ENCODE measurements around the gene AHRR.
"Not testable (repeated sequence)": the region's sequence is repeated elsewhere in the genome, so short reads cannot be mapped to it uniquely, and the experiment has no call there.

Gene AHRR

DNA sequence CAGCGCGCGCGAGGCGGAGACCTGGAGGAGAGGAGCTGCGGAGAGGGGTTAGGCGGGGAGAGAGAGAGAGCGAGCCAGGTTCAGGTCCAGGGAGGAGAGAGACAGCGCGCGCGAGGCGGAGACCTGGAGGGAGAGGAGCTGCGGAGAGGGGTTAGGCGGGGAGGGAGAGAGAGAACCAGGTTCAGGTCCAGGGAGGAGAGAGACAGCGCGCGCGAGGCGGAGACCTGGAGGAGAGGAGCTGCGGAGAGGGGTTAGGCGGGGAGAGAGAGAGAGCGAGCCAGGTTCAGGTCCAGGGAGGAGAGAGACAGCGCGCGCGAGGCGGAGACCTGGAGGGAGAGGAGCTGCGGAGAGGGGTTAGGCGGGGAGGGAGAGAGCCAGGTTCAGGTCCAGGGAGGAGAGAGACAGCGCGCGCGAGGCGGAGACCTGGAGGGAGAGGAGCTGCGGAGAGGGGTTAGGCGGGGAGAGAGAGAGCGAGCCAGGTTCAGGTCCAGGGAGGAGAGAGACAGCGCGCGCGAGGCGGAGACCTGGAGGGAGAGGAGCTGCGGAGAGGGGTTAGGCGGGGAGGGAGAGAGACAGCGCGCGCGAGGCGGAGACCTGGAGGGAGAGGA, 152.8 kb downstream of the AHRR start:
- DNase-seq (ENCODE audit: low read depth, low spot score) = not testable (repeated sequence)

GRCh38 chr5:474840-475661, 153.5 kb downstream of the AHRR start:
- DNase-seq (ENCODE audit: low read depth, low spot score) = no peak

GRCh38 chr5:475704-476101, 154.2 kb downstream of the AHRR start:
- DNase-seq (ENCODE audit: low read depth, low spot score) = no peak

- no peak for DNase-seq (ENCODE audit: low read depth, low spot score)
These were observed 154.7 kb downstream of the AHRR start for GRCh38 chr5:476102-476813.

DNA sequence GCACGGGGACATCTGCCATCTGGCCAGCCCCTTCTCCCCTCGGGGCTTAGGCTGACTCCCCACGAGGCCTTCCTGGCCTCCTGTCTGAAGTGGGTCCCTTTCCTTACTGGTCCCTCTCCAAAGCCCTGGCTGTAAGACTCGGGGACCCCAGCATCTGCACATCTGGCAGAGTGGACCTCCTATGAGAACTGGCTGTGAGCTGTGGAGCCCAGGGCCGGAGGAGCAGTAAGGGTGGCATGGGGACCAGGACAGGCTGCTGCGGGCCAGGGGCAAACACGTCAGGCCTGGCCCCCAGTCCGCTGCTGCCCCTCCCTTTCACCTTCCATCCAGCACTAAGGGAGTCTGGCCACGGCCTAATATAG, 155.3 kb downstream of the AHRR start:
- DNase-seq (ENCODE audit: low read depth, low spot score) = no peak

DNA sequence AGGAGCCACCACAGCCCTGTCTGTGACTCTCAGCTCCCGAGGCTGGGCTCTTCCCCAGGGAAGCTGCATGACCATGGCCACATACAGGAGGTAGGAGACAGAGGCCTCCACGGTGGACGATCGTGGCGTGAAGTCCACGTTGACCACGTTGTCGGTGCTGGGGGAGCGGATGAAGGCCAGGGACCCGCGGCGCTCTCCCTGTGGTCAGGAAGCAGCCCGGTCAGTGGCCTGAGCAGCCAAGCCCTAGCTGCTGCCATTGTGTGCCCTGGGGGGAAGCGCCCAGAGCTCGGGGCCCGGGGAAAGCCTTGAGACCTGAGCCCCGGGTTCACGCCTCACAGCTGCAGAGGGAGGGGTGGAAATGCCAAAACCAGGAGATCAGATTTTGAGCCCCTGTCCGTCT, 155.7 kb downstream of the AHRR start:
- no peak for DNase-seq (ENCODE audit: low read depth, low spot score)

- DNase-seq (ENCODE audit: low read depth, low spot score) = no peak
These were observed 156.4 kb downstream of the AHRR start for GRCh38 chr5:477871-478270.

DNA sequence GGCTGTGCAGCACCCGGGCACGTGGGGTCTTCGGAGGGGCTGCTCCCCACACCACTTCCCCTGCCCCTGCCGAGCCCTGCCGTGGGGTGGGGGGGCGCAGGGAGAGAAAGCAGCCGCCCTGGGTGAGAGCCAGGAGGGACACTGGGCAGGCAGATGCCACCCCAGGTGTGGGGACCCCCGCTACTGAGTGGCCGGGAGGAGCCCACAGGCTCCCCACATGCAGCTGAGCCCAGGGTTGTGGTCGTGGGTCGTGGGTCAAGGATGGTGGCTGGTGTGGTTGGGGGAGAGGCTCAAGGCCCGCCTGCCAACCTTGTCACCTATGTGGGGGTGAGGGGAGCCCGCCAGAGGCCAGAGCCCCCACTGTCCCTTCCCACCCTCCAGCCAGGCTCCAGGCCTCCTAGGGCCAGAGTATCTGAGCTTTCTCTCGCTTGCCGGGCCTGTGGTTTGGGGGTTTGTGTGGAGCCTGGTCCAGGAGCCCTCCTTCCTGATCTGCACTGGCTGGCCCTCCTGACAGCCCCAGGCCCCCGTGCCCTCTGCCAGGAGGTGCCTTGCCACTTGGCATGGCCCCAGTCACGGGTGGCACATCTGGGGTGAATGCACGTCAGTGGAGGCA, 157.0 kb downstream of the AHRR start:
- no peak for DNase-seq (ENCODE audit: low read depth, low spot score)

- DNase-seq (ENCODE audit: low read depth, low spot score) = no peak
These were observed 157.5 kb downstream of the AHRR start for GRCh38 chr5:478982-479535.

GRCh38 chr5:479566-480319, 158.2 kb downstream of the AHRR start:
- no peak for DNase-seq (ENCODE audit: low read depth, low spot score)

DNA sequence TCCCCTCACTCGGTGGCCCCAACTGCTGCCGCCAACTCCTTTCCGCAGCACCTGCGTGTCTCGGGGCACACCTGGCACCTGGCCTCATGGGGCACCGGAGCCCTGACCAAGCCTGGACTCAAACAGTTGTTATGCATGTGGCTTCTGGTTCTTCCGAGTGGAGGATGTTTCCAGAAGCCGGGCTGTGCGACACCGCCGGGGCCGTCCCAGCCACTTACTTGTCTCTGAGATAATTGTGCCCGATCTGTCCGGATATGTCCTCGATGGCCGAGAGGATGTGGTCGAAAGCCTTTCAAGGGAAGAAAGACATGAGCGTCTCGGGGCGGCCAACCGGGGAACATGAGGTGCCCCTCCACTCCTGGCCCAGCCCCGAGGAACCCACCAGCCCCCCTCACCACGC, 159.8 kb downstream of the AHRR start:
- DNase-seq (ENCODE audit: low read depth, low spot score) = no peak

GRCh38 chr5:482021-482420, 160.5 kb downstream of the AHRR start:
- no peak for DNase-seq (ENCODE audit: low read depth, low spot score)

- DNase-seq (ENCODE audit: low read depth, low spot score) = no peak
These were observed 161.0 kb downstream of the AHRR start for GRCh38 chr5:482506-482905.

DNA sequence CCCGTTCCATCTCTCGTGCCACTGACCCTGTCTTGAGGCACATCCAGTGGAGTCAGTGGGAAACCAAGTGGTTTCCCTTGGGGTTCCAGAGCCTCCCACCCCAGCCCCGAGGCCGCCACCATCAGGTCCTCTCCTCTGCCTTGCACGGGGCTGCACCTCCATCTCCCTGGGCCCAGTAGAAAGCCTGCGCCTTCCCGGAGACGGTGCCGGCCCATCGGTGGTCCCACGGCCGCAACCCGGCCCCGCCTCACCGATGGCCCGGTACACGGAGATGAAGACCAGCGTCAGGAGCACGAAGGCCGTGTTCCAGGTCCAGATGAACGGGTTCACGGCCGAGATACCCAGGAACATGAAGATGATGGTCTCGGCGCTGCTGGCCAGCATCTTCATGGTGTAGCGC, 161.5 kb downstream of the AHRR start:
- DNase-seq (ENCODE audit: low read depth, low spot score) = no peak

DNA sequence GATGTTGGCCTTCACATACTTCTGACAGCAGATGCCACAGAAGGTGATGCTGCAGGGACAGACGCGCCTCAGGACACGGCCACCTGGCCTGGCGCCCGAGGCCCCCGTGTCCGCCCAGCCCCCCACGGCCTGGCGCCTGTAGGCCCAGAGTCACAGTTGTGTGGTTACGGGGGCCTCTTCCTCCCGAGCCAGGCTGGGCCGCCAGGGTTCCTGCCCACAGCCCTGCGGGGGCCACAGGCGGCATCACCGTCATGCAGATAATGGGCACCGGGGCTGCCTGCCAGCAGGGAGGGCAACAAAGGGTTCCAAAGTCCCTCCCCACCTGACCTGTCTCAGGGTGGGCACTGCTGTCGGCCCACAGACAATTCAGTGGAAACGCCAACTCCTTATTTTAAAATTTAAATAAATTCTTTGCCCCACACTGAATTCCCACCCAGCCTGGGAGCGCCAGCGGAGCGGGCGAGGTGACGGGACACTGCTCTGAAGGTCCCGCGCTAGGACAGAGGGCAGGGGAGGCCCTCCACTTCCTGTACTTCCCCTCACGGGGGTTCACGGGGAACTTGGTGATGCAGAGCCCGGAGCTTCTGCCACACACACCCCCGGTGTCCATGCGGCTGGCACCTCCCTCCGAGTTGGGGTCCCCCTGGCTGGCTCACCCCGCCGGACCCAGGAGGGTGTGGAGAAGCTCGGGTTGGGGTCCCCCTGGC, 162.1 kb downstream of the AHRR start:
- DNase-seq (ENCODE audit: low read depth, low spot score) = no peak

- no peak for DNase-seq (ENCODE audit: low read depth, low spot score)
These were observed 163.0 kb downstream of the AHRR start for GRCh38 chr5:484556-484955.

DNA sequence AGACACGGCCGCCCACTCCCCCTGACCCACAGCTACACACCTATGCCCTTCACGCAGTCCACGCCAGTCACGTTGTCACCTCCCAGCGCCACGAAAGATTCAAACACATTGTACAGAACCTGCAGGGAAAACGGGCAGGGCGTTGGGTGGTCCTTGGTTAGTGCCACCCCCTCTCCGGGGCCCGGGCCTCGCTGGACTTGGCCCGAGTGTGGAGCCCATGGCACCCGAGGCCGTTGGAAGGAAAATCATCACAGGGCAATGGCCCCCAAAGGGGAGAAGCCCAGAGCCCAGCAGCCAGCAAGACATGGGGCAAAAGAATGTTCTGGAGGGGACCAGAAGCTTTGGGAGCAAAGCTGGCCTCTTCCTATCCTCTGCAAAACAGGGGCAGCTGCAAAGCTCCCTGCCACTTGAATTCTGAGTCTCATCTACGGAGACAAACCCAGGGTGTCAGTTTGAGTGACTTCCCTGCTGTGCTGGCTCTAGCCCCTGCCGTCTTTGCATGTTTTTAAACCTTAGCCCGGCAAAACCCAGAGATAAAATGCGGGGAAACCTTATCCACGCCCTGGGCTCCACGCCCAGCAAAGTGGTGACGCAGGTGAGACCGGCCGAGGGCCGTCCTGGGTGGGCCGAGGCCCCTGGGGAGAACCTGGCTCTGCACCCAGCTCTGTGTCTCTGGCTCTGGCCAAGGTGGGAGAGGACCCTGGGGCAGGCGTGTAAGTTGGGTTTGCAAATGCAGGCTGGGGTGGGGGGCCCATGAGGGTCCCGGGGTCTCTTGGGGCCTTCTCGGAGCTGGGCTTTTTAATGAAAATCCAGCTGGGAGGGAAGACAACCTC, 163.8 kb downstream of the AHRR start:
- DNase-seq (ENCODE audit: low read depth, low spot score) = no peak

GRCh38 chr5:485946-486491, 164.5 kb downstream of the AHRR start:
- no peak for DNase-seq (ENCODE audit: low read depth, low spot score)

- DNase-seq (ENCODE audit: low read depth, low spot score) = not testable (repeated sequence)
These were observed 165.1 kb downstream of the AHRR start for GRCh38 chr5:486597-486996.
